ENCODE results near the gene ZP1. TPM values are rescaled to one million over a fixed set of nuclear protein-coding genes. Genes with fewer than 3 reads are reported as not detected.

Gene ZP1
- total RNA-seq, 2 experiments from 2014 or later: 0.44 to 0.60 TPM

GRCh38 chr11:60871378-60872061 is 4.2 kb downstream of the ZP1 start:
- POLR2A ChIA-PET: interaction anchor here (0.7 to 2.2 kb wide), 9 partner anchors 11 to 39 kb away, joined by 3 to 13 read pairs (median 4); partner anchors contain the start of genes CCDC86 and PTGDR2
- ATAC-seq (ENCODE audit: low read depth) (peak; percentile 62), DNase-seq (peak; percentile 59)
- H3K27me3 Mint-ChIP-seq: no peaks in the 10 kb centered on the region
- no peaks in the 10 kb centered on the region for H3K36me3 Mint-ChIP-seq
- peak overlapping the region; percentile 59 for H3K4me3 Mint-ChIP-seq
- no peaks in the 10 kb centered on the region for H3K9me3 Mint-ChIP-seq
- peaks cover 56% of the 10 kb centered on the region for H3K4me1 Mint-ChIP-seq
- H3K27ac Mint-ChIP-seq: peak overlapping the region; percentile 85

- Mint-ChIP-seq H3K27ac (peak overlapping the region; percentile 70), H3K9me3 (no peaks in the 10 kb centered on the region), H3K4me1 (peaks cover 54% of the 10 kb centered on the region), H3K4me3 (peak overlapping the region; percentile 59), H3K36me3 (no peaks in the 10 kb centered on the region), H3K27me3 (no peaks in the 10 kb centered on the region)
- DNase-seq: no peak
- POLR2A ChIA-PET: interaction anchor here (0.7 to 2.2 kb wide), 8 partner anchors 12 to 40 kb away, joined by 3 to 13 read pairs (median 4); partner anchors contain the start of genes CCDC86 and PTGDR2
- no peak for ATAC-seq (ENCODE audit: low read depth)
These were observed 5.0 kb downstream of the ZP1 start for GRCh38 chr11:60872124-60872960.

GRCh38 chr11:60872961-60873524 is 5.7 kb downstream of the ZP1 start:
- Mint-ChIP-seq H3K36me3 (no peaks in the 10 kb centered on the region), H3K27ac (peak overlapping the region; percentile 62), H3K4me1 (peaks cover 53% of the 10 kb centered on the region), H3K27me3 (no peaks in the 10 kb centered on the region), H3K4me3 (no peak overlapping the region), H3K9me3 (no peaks in the 10 kb centered on the region)
- ATAC-seq (ENCODE audit: low read depth) (no peak), DNase-seq (no peak)
- POLR2A ChIA-PET: interaction anchor here (2.2 kb wide), 1 partner anchor 17 kb away, joined by 7 read pairs; the partner anchor contains the start of gene PTGDR2

GRCh38 chr11:60873533-60873932 is 6.2 kb downstream of the ZP1 start:
- Mint-ChIP-seq H3K27ac (peak overlapping the region; percentile 62), H3K36me3 (no peaks in the 10 kb centered on the region), H3K9me3 (no peaks in the 10 kb centered on the region), H3K4me3 (no peak overlapping the region), H3K4me1 (peaks cover 48% of the 10 kb centered on the region), H3K27me3 (no peaks in the 10 kb centered on the region)
- DNase-seq (no peak), ATAC-seq (ENCODE audit: low read depth) (no peak)
- POLR2A ChIA-PET: no interaction called here

GRCh38 chr11:60874421-60875365 is 7.4 kb downstream of the ZP1 start:
- Mint-ChIP-seq H3K9me3 (no peaks in the 10 kb centered on the region), H3K27me3 (no peaks in the 10 kb centered on the region), H3K4me3 (no peak overlapping the region), H3K27ac (peak overlapping the region; percentile 54), H3K36me3 (peaks cover 3% of the 10 kb centered on the region), H3K4me1 (peaks cover 41% of the 10 kb centered on the region)
- ATAC-seq (ENCODE audit: low read depth) (no peak), DNase-seq (no peak)
- POLR2A ChIA-PET: no interaction called here

- H3K27me3 Mint-ChIP-seq: no peaks in the 10 kb centered on the region
- POLR2A ChIA-PET: no interaction called here
- H3K27ac Mint-ChIP-seq: no peak overlapping the region
- no peaks in the 10 kb centered on the region for H3K9me3 Mint-ChIP-seq
- peaks cover 36% of the 10 kb centered on the region for H3K4me1 Mint-ChIP-seq
- no peak overlapping the region for H3K4me3 Mint-ChIP-seq
- ATAC-seq (ENCODE audit: low read depth) (no peak), DNase-seq (no peak)
- peaks cover 3% of the 10 kb centered on the region for H3K36me3 Mint-ChIP-seq
These were observed 8.2 kb downstream of the ZP1 start for GRCh38 chr11:60875366-60876167.

GRCh38 chr11:60876168-60876485 is 8.8 kb downstream of the ZP1 start:
- peak overlapping the region; percentile 30 for H3K27ac Mint-ChIP-seq
- POLR2A ChIA-PET: no interaction called here
- DNase-seq (no peak), ATAC-seq (ENCODE audit: low read depth) (no peak)
- no peaks in the 10 kb centered on the region for H3K27me3 Mint-ChIP-seq
- no peak overlapping the region for H3K4me3 Mint-ChIP-seq
- peaks cover 33% of the 10 kb centered on the region for H3K4me1 Mint-ChIP-seq
- peaks cover 3% of the 10 kb centered on the region for H3K36me3 Mint-ChIP-seq
- H3K9me3 Mint-ChIP-seq: no peaks in the 10 kb centered on the region

- peaks cover 15% of the 10 kb centered on the region for H3K4me1 Mint-ChIP-seq
- no peaks in the 10 kb centered on the region for H3K27me3 Mint-ChIP-seq
- POLR2A ChIA-PET: no interaction called here
- H3K9me3 Mint-ChIP-seq: no peaks in the 10 kb centered on the region
- H3K36me3 Mint-ChIP-seq: peaks cover 9% of the 10 kb centered on the region
- H3K27ac Mint-ChIP-seq: no peak overlapping the region
- ATAC-seq (ENCODE audit: low read depth) (no peak), DNase-seq (no peak)
- H3K4me3 Mint-ChIP-seq: no peak overlapping the region
These were observed 11.1 kb downstream of the ZP1 start for GRCh38 chr11:60878245-60879101.

- POLR2A ChIA-PET: no interaction called here
- Mint-ChIP-seq H3K4me1 (peaks cover 11% of the 10 kb centered on the region), H3K4me3 (no peak overlapping the region), H3K9me3 (no peaks in the 10 kb centered on the region), H3K27ac (no peak overlapping the region), H3K27me3 (no peaks in the 10 kb centered on the region), H3K36me3 (peaks cover 13% of the 10 kb centered on the region)
- DNase-seq (no peak), ATAC-seq (ENCODE audit: low read depth) (no peak)
These were observed 11.8 kb downstream of the ZP1 start for GRCh38 chr11:60879104-60879503.

- H3K9me3 Mint-ChIP-seq: no peaks in the 10 kb centered on the region
- H3K4me3 Mint-ChIP-seq: no peak overlapping the region
- DNase-seq (no peak), ATAC-seq (ENCODE audit: low read depth) (peak; percentile 36)
- POLR2A ChIA-PET: no interaction called here
- H3K4me1 Mint-ChIP-seq: peaks cover 9% of the 10 kb centered on the region
- H3K27ac Mint-ChIP-seq: no peak overlapping the region
- peaks cover 15% of the 10 kb centered on the region for H3K36me3 Mint-ChIP-seq
- no peaks in the 10 kb centered on the region for H3K27me3 Mint-ChIP-seq
These were observed 12.7 kb downstream of the ZP1 start for GRCh38 chr11:60879971-60880588.

GRCh38 chr11:60880643-60881282 is 13.4 kb downstream of the ZP1 start:
- peak overlapping the region; percentile 49 for H3K27ac Mint-ChIP-seq
- ATAC-seq (ENCODE audit: low read depth): no peak

More at GRCh38 chr11:60880643-60881282, 13.4 kb downstream of the ZP1 start:
- peaks cover 9% of the 10 kb centered on the region for H3K4me1 Mint-ChIP-seq
- H3K27me3 Mint-ChIP-seq: no peaks in the 10 kb centered on the region
- no peak overlapping the region for H3K4me3 Mint-ChIP-seq
- no peaks in the 10 kb centered on the region for H3K9me3 Mint-ChIP-seq
- no peak for DNase-seq
- peaks cover 19% of the 10 kb centered on the region for H3K36me3 Mint-ChIP-seq
- POLR2A ChIA-PET: no interaction called here
